A204.1 (cell line): ENCODE results near the gene IL18BP.

Experiments used
- FAIRE-seq: peaks from 2 replicates; lab custom pipeline; 2012; peaks lifted over from hg19 to GRCh38; lab: Jason Lieb, UNC

Gene IL18BP

DNA sequence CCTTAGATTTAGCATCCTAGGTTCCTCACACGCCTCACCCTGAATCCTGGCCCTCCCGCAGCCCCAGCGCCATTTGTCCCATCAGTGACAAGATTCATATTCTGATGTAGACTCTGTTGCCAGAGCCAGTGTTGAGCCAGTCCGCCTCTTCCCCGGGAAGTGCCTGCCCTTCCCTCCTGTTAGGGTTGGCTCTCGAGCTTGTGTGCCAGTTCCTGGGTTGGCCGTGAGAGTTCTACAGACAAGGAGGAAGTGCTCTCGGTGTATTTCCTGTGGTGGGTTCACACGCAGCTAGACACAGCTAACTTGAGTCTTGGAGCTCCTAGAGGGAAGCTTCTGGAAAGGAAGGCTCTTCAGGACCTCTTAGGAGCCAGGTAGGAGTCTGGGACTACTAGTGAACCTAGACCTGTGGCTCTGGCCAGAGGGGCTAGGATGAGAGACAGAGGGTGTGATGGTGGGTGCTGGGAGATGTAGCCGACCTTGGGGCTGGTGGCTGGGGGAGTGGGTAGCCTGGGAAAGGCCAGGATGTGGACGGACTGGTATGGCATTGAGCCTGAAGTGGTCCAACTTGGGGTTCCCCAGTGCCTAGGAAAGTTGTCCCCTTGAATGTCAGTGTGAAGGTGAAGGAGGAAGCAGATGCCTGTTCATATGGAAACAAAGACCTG, at the start of gene IL18BP:
Gene IL18BP, plus strand, starts transcription at position 261 of the 662 bp plus-strand sequence. CDS start 1,076 bp downstream, outside the sequence.
- no peak for FAIRE-seq

GRCh38 chr11:71949034-71949433, 49.7 kb upstream of the IL18BP start:
- FAIRE-seq: no peak

GRCh38 chr11:71951741-71952310, 46.9 kb upstream of the IL18BP start:
- FAIRE-seq: no peak

DNA sequence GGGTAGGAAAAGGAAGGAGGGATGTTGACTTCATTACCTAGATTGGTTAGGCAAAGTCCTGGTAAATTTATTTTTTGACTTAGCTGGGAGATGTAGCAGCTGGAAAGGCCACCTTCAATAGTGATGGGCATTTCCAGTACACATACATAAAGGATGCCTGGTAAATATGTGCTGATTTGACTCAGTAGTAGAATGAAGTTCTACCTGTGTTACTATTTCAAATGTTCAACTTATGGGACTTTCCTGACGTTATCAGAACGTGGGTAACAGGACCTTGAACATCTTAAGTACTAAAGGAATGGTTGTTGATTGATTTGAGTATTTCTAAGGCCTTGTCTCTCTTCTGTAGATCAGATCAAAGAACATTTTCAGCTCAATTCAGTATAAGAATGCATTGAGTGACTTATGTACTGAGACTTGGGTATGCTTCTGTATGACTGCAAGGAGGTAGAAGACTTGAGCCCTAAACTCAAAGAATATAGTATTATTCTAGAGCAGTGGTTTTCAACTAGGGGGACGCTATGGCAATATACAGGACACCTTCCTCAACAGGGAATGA, 42.7 kb upstream of the IL18BP start:
- no peak for FAIRE-seq

DNA sequence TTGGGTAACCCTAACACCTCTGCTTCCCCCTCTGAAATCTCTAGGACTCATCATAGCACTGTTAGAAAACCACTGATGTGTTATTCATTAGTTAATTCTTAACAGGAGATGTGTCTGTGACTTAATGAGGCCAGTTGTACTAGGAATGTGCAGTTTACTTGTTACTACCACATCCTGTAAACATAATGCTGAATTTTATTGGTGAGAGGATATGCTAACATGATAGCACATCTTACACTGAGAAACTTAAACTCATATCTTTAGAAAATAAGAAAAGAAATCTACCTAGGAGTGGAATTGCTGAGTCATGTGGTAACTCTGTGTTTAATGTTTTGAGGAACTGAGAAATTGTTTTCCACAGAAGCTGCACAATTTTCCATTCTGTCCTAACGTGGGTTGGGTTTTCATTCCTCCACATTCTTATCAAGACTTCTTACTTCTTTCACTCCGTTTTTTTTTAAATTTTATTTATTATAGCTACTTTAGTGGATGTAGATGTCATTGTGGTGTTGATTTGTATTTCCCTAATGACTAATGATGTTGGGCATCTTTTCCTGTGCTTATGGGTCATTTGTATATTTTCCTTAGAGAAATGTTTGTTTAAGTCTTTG, 36.2 kb upstream of the IL18BP start:
- FAIRE-seq: no peak

DNA sequence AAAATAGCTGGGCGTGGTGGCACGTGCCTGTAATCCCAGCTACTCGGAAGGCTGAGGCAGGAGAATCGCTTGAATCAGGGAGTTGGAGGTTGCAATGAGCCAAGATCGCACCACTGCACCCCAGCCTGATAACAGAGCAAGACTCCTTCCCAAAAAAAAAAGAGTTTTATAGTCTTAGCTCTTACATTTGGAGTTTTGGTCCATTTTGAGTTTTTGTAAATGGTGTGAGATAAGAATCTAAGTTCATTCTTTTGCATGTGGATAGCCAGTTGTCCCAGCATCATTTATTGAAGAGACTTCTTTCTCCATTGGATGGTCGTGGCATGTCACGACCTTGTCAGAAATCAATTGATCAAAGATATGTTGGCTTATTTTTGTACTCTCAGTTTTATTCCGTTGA, 35.2 kb upstream of the IL18BP start:
- FAIRE-seq: no peak

DNA sequence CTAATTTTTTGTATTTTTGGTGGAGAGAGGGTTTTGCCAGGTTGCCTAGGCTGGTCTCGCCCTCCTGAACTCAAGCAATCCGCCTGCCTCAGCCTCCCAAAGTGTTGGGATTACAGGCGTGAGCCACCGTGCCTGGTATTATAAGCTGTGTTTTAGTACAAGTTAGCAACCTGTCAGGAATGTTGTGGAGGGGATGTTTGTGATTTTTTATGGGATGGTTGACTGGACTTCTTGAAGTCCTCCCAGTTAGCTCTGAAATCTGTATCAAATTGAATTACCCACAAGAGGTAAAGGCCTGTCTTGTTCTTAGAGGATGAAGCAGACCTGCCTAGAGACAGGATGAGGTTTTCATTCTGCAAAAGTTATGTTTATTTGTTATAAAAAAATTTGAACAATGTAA, 34.1 kb upstream of the IL18BP start:
- no peak for FAIRE-seq

- no peak for FAIRE-seq
Measured at GRCh38 chr11:71971680-71972079, 27.0 kb upstream of the IL18BP start.

DNA sequence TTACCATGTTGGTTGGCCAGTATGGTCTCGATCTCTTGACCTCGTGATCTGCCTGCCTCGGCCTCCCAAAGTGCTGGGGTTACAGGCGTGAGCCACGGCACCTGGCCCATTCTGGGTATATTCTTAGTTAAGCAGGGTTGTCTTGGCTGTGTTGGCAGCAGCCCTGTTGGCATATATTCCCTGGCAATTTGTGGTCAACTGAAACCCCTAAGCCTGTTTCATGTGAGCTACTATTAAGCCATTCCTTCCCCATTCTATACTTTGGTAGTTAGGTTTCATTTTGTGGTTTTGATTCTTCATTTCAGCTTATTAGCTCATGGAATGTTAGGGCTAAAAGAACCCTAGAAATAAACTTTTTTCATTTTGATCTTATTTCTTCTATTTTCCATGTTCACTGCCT, 22.2 kb upstream of the IL18BP start:
- no peak for FAIRE-seq

DNA sequence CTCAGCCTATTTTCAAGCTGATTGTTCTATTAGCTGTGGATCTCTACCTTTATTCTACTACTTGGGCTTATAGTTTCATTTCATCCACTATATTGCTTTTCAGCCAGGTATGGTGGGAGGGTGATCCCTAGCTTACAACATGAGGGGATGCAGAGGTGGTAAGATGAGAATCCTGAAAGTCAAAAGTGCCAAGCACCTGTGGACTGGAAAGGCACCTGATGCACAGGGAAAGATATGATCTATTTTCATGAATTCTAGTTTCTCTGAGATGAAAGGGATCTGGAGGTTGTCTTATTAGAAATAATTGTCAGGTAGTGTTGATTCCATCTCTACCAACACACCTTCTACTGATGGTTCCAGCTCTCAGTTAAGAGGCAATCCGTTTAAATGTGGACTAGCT, 21.6 kb upstream of the IL18BP start:
- no peak for FAIRE-seq

- peak; percentile 78 for FAIRE-seq
Measured at GRCh38 chr11:71977743-71978418, 20.8 kb upstream of the IL18BP start.

DNA sequence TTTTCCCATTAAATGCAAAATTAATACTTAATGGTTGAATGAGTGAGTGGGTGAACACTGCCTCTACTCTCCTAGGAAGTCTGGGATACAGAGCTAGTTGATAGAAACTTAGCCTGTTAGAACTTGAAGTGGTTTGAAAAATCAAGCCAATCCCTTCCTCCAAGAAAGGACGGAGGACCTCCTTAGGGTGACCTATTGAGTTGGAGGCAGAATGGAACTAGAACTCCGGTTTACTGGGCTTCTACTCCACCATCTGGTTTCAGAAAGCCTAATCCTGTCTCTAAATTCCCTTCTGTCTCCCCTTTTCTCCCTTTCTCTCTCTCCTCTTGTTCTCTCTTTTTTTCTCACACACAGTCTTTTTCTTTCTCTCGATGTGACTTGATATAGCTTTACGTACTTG, 19.6 kb upstream of the IL18BP start:
- no peak for FAIRE-seq

DNA sequence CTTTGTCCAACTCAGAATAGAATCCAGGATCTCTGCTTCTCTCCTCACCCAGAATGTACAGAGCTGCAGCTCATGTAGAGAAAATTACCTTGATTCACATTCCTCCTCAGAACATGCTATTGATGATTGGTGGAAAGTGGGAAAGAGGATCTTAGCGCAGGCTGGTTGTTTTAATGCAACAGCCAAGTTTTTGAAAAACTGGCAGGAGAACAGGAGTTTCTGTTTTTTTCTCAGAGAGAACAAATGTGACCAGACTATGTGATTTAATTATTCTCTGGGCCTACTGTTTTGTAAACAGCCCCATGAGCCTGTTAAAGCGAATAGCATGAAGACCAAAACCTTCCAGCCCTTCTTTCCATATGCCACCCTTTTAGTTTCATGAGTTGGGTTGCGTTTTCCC, 19.1 kb upstream of the IL18BP start:
- FAIRE-seq: no peak

GRCh38 chr11:71986131-71986530, 12.6 kb upstream of the IL18BP start:
- FAIRE-seq: no peak

GRCh38 chr11:71987521-71987920, 11.2 kb upstream of the IL18BP start:
- no peak for FAIRE-seq

DNA sequence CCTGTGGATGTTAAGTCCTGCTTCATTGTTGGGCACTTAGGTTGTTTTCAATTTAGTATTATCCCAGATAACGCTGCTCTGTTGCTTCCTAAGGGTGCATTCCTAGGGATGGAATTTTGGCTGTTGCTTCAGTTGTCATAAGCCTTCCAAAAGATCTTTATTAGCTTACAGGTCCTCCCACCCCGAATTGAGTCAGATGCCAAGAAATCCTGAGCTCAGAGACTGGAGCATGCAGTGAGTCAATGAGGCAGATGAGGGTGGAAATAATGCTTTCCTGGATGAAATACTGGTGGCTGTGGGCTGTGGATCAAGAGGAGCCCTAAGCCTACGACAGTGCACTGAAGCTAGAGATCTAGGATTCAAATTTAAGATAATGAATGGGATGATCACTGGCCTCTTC, 10.7 kb upstream of the IL18BP start:
- FAIRE-seq: no peak

DNA sequence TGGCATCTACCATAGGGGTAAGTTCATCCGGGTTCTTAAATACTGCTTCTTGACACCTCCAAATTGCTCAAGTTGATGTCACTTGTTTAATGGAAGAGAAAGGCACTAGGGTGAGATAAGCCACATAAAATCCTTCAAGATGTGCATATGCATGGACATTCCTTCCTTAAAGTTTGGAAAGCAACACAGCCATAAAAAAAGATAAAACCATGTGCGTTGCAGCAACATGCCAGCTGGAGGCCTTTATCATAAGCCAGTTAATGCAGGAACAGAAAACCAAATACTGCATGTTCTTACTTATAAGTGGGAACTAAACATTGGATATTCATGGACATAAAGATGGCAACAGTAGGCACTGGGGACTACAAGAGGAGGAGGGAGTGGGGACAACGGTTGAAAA, 8.0 kb upstream of the IL18BP start:
- FAIRE-seq: no peak

GRCh38 chr11:71991494-71991893, 7.2 kb upstream of the IL18BP start:
- no peak for FAIRE-seq

DNA sequence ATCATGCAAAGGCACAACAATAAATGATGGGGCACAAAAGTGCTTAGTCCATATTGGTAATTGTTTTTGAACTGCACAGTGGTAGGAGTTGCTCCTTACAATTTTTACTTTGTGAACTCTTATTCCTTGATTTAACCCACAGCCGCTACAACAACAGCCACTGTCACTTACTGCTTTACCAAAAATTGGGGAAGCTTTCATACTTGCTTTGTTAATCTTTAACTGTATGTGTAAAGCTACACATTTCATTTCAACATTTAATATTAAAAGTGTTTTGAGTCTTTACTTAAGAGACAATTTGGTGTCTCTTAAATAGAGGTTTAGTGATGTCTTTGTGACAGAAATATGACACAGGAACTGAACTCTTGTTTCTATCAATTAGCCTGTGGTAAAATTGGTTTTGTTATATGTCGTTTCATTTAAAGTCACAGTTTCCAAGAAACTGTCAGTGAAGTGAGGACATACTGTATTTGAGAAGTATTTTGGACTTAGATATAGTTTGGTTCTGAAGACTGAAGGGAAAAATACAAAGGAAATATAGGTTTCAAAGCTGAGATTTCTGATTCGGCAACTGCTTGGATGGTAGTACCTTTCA, 6.5 kb upstream of the IL18BP start:
- FAIRE-seq: no peak

DNA sequence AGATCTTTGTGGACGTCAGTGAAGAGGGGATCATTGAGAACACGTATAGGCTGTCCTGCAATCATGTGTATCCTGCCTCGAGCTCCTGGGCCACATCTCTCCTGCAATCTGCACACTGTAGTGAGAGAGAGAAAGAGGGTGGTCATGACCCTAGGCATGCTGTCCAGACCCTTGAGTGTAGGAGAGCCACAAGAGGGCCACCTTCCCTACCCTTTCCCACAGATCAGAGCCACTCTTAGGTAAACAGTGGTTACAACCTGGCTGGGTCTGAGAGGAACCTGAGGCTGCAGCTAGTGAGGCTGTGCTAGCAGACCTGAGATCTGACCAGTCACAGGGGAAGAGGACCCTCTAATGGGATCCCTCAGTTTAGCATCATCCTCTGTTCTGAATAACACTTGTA, 3.9 kb upstream of the IL18BP start:
- no peak for FAIRE-seq

GRCh38 chr11:71995726-71996291, 2.9 kb upstream of the IL18BP start:
- FAIRE-seq: no peak

GRCh38 chr11:71996517-71996916, 2.2 kb upstream of the IL18BP start:
- FAIRE-seq: no peak
